SK-N-SH treated with all-trans-retinoic acid at 6 μM for 48 hours (cell line): ENCODE results near the gene RTN4RL1.
"Not testable (repeated sequence)": the region's sequence is repeated elsewhere in the genome, so short reads cannot be mapped to it uniquely, and the experiment has no call there.

Experiments used
- ATAC-seq: fragments of 200-7000 bp; cut with Tn5 transposase; 3 replicates; pipeline ENCODE4 v1.9.1; 2020; ENCODE audit warnings: mild to moderate bottlenecking, moderate library complexity
- BACH2 ChIP-seq: fragments of 250-450 bp; sonication (Bioruptor Pico); IDR thresholded peaks from 2 replicates; pipeline ENCODE4 v1.9.0; 2021; ENCODE audit warnings: mild to moderate bottlenecking, borderline replicate concordance
- CREB5 ChIP-seq: fragments of 250-450 bp; sonication (Bioruptor Pico); IDR thresholded peaks from 2 replicates; pipeline ENCODE4 v1.5.1; 2020; ENCODE audit warnings: low read depth, mild to moderate bottlenecking, moderate library complexity
- CSDC2 ChIP-seq: fragments of 250-450 bp; sonication (Bioruptor Pico); IDR thresholded peaks from 2 replicates; pipeline ENCODE4 v1.5.0; 2020; ENCODE audit warnings: mild to moderate bottlenecking, moderate library complexity
- CSRNP3 ChIP-seq: fragments of 250-450 bp; sonication (Bioruptor Pico); IDR thresholded peaks from 2 replicates; pipeline ENCODE4 v1.5.1; 2021; ENCODE audit warnings: mild to moderate bottlenecking, moderate library complexity
- ESRRG ChIP-seq: fragments of 250-450 bp; sonication (Bioruptor Pico); IDR thresholded peaks from 2 replicates; pipeline ENCODE4 v1.6.1; 2021; ENCODE audit warnings: mild to moderate bottlenecking
- ISL1 ChIP-seq: fragments of 250-450 bp; sonication (Bioruptor Pico); IDR thresholded peaks from 2 replicates; pipeline ENCODE4 v2.1.2; 2022; ENCODE audit warnings: mild to moderate bottlenecking, moderate library complexity
- PATZ1 ChIP-seq: fragments of 250-450 bp; sonication (Bioruptor Pico); IDR thresholded peaks from 2 replicates; pipeline ENCODE4 v1.8.0; 2020; ENCODE audit warnings: mild to moderate bottlenecking, moderate library complexity, borderline replicate concordance
- POU6F1 ChIP-seq: fragments of 250-450 bp; sonication (Bioruptor Pico); IDR thresholded peaks from 2 replicates; pipeline ENCODE4 v1.8.0; 2021; ENCODE audit warnings: low read depth, mild to moderate bottlenecking, moderate library complexity, borderline replicate concordance
- PPARA ChIP-seq: fragments of 250-450 bp; sonication (Bioruptor Pico); IDR thresholded peaks from 2 replicates; pipeline ENCODE4 v1.5.0; 2020; ENCODE audit warnings: mild to moderate bottlenecking, borderline replicate concordance
- SNAI2 ChIP-seq: fragments of 250-450 bp; sonication (Bioruptor Pico); IDR thresholded peaks from 2 replicates; pipeline ENCODE4 v1.5.0; 2020; ENCODE audit warnings: mild to moderate bottlenecking, moderate library complexity
- TOX ChIP-seq: fragments of 250-450 bp; sonication (Bioruptor Pico); IDR thresholded peaks from 2 replicates; pipeline ENCODE4 v1.8.0; 2021; ENCODE audit warnings: mild to moderate bottlenecking, moderate library complexity, borderline replicate concordance
- ZC3H10 ChIP-seq: fragments of 250-450 bp; sonication (Bioruptor Pico); IDR thresholded peaks from 2 replicates; pipeline ENCODE4 v1.5.1; 2021; ENCODE audit warnings: mild to moderate bottlenecking, moderate library complexity
- ZFP3 ChIP-seq: fragments of 250-450 bp; sonication (Bioruptor Pico); IDR thresholded peaks from 2 replicates; pipeline ENCODE4 v1.5.0; 2020; ENCODE audit warnings: mild to moderate bottlenecking, moderate library complexity
- ZFP30 ChIP-seq: fragments of 450-650 bp; formaldehyde crosslinking; IDR thresholded peaks from 2 replicates; pipeline ENCODE4 v1.5.0; 2022; ENCODE audit warnings: mild to moderate bottlenecking, moderate library complexity
- ZNF565 ChIP-seq: fragments of 450-650 bp; formaldehyde crosslinking; conservative IDR thresholded peaks from 2 replicates; pipeline ENCODE4 v1.5.0; 2020; ENCODE audit warnings: low read depth, mild to moderate bottlenecking, moderate library complexity
- ZNF70 ChIP-seq: fragments of 450-650 bp; formaldehyde crosslinking; IDR thresholded peaks from 2 replicates; pipeline ENCODE4 v1.5.0; 2020; ENCODE audit warnings: mild to moderate bottlenecking, moderate library complexity
- ZNF8 ChIP-seq: fragments of 450-650 bp; formaldehyde crosslinking; IDR thresholded peaks from 2 replicates; pipeline ENCODE4 v1.5.0; 2020; ENCODE audit warnings: mild to moderate bottlenecking, moderate library complexity

Gene RTN4RL1

GRCh38 chr17:2016494-2016893, 8.6 kb downstream of the RTN4RL1 start (continued):
- TF ChIP-seq CREB5 (CRISPR knock-in tag) (no peak), CSDC2 (CRISPR knock-in tag) (no peak)

GRCh38 chr17:2015314-2015713, 9.8 kb downstream of the RTN4RL1 start:
- ATAC-seq: no peak
- TF ChIP-seq ZNF70 (no peak), ZFP3 (CRISPR knock-in tag) (no peak), ESRRG (CRISPR knock-in tag) (no peak)

- ATAC-seq: no peak
- no peak for TF ChIP-seq ZNF70
- no peak for TF ChIP-seq PPARA (CRISPR knock-in tag)
- no peak for TF ChIP-seq ISL1 (CRISPR knock-in tag)
- no peak for TF ChIP-seq SNAI2 (CRISPR knock-in tag)
- TF ChIP-seq CREB5 (CRISPR knock-in tag): no peak
- no peak for TF ChIP-seq BACH2
Observed at GRCh38 chr17:2013994-2014317, 11.2 kb downstream of the RTN4RL1 start.

GRCh38 chr17:2013220-2013993, 11.7 kb downstream of the RTN4RL1 start:
- ATAC-seq: not testable (repeated sequence)

- TF ChIP-seq POU6F1 (CRISPR knock-in tag) (no peak), ZFP3 (CRISPR knock-in tag) (no peak), ZFP30 (CRISPR knock-in tag) (no peak), CSDC2 (CRISPR knock-in tag) (no peak), CREB5 (CRISPR knock-in tag) (no peak), PATZ1 (CRISPR knock-in tag) (no peak), CSRNP3 (CRISPR knock-in tag) (no peak), PPARA (CRISPR knock-in tag) (no peak), ISL1 (CRISPR knock-in tag) (no peak), SNAI2 (CRISPR knock-in tag) (no peak), ZNF565 (CRISPR knock-in tag) (no peak), ZC3H10 (CRISPR knock-in tag) (no peak), ZNF8 (CRISPR knock-in tag) (no peak), TOX (CRISPR knock-in tag) (no peak)
- ATAC-seq: no peak
Observed at GRCh38 chr17:2012499-2012898, 12.6 kb downstream of the RTN4RL1 start.
